CD14-positive monocyte (primary cell): ENCODE results near the gene GLS. TPM values are rescaled to one million over a fixed set of nuclear protein-coding genes. Genes with fewer than 3 reads are reported as not detected.

Source experiments
- DNase-seq, 3 donors: peaks; one replicate each; pipeline ENCODE4 v3.0.0-alpha.2; 2011 to 2022
- H2AFZ ChIP-seq: 2 replicates; pipeline ENCODE4 v1.6.0; 2012; ENCODE audit warnings: mild to moderate bottlenecking, low read depth, low read length, inconsistent platforms; ENCODE audit not compliant: insufficient read depth, poor library complexity, severe bottlenecking
- H3K27ac ChIP-seq, 2 donors: 1 replicate in 1 of 2; 2 replicates in 1 of 2; pipeline ENCODE4 v1.5.1; 2012 to 2013; ENCODE audit warnings: low read length in 2 of 2, control low read depth in 1 of 2, inconsistent platforms in 1 of 2, low read depth in 1 of 2, mild to moderate bottlenecking in 1 of 2
- H3K27me3 ChIP-seq, 2 donors: one replicate each; pipeline versions ENCODE4 v1.6.0 to v1.6.1; 2011 to 2013; ENCODE audit warnings: low read length in 2 of 2; ENCODE audit not compliant: control insufficient read depth in 2 of 2, insufficient read depth in 2 of 2
- H3K36me3 ChIP-seq, 2 donors: replicated peaks in 1 of 2; 1 replicate in 1 of 2; 2 replicates in 1 of 2; pipeline versions ENCODE4 v1.5.1 to v1.6.1; 2012 to 2013; ENCODE audit warnings: low read length in 2 of 2, control low read depth in 1 of 2, inconsistent platforms in 1 of 2, mild to moderate bottlenecking in 1 of 2; ENCODE audit not compliant: insufficient read depth in 2 of 2, control insufficient read depth in 1 of 2
- H3K4me1 ChIP-seq, 2 donors: 1 replicate in 1 of 2; 2 replicates in 1 of 2; pipeline versions ENCODE4 v1.5.1 to v1.6.1; 2012 to 2013; ENCODE audit warnings: low read length in 2 of 2, control low read depth in 1 of 2, inconsistent platforms in 1 of 2, mild to moderate bottlenecking in 1 of 2, moderate library complexity in 1 of 2; ENCODE audit not compliant: insufficient read depth in 2 of 2, control insufficient read depth in 1 of 2
- H3K4me2 ChIP-seq: replicated peaks from 2 replicates; pipeline ENCODE3; 2012; ENCODE audit warnings: low read length, moderate library complexity, mild to moderate bottlenecking; ENCODE audit not compliant: poor library complexity, severe bottlenecking; ENCODE audit errors: extremely low read depth
- H3K4me3 ChIP-seq, 3 experiments: fragments of 200-600 bp in 1 of 3; sonication (generic) in 1 of 3; replicated peaks in 1 of 3; 1 replicate in 2 of 3; 2 replicates in 1 of 3; pipeline ENCODE4 v1.5.1; 2011 to 2013; ENCODE audit warnings: low read length in 3 of 3, mild to moderate bottlenecking in 3 of 3, control low read depth in 2 of 3, low read depth in 2 of 3, inconsistent platforms in 1 of 3, moderate library complexity in 1 of 3
- H3K79me2 ChIP-seq: 2 replicates; pipeline ENCODE4 v1.6.0; 2012; ENCODE audit warnings: mild to moderate bottlenecking, control low read depth, inconsistent platforms, low read length, moderate library complexity; ENCODE audit not compliant: insufficient read depth
- H3K9ac ChIP-seq: 2 replicates; pipeline ENCODE4 v1.6.0; 2017; ENCODE audit warnings: low read length, mild to moderate bottlenecking; ENCODE audit not compliant: insufficient read depth, poor library complexity, severe bottlenecking
- H3K9me3 ChIP-seq, 2 donors: replicated peaks in 1 of 2; 1 replicate in 1 of 2; 2 replicates in 1 of 2; pipeline versions ENCODE4 v1.5.1 to v1.6.1; 2012 to 2013; ENCODE audit warnings: low read length in 2 of 2, control low read depth in 1 of 2; ENCODE audit not compliant: control insufficient read depth in 1 of 2, insufficient read depth in 1 of 2
- H4K20me1 ChIP-seq: 2 replicates; pipeline ENCODE4 v1.6.0; 2012; ENCODE audit warnings: mild to moderate bottlenecking, low read length, control low read depth, moderate library complexity; ENCODE audit not compliant: insufficient read depth
- H3K27ac Mint-ChIP-seq, 7 donors: one replicate each; pipeline ENCODE4 v1.8.0; 2020; ENCODE audit warnings: mild to moderate bottlenecking in 7 of 7, mixed read lengths in 7 of 7, moderate library complexity in 6 of 7, inconsistent platforms in 2 of 7
- H3K27me3 Mint-ChIP-seq, 3 donors: one replicate each; pipeline ENCODE4 v1.8.0; 2021 to 2022; ENCODE audit warnings: low read depth in 3 of 3, mild to moderate bottlenecking in 3 of 3, mixed read lengths in 3 of 3, moderate library complexity in 3 of 3, inconsistent platforms in 1 of 3
- H3K36me3 Mint-ChIP-seq, 2 donors: one replicate each; pipeline ENCODE4 v1.8.0; 2020; ENCODE audit warnings: mixed read lengths in 2 of 2, inconsistent platforms in 1 of 2, mild to moderate bottlenecking in 1 of 2
- H3K4me1 Mint-ChIP-seq: one replicate; pipeline ENCODE4 v1.8.0; 2020; ENCODE audit warnings: mild to moderate bottlenecking, mixed read lengths
- H3K4me3 Mint-ChIP-seq, 2 donors: one replicate each; pipeline ENCODE4 v1.8.0; 2020; ENCODE audit warnings: mild to moderate bottlenecking in 2 of 2, mixed read lengths in 2 of 2, moderate library complexity in 1 of 2
- H3K9me3 Mint-ChIP-seq, 7 donors: one replicate each; pipeline ENCODE4 v1.8.0; 2020 to 2022; ENCODE audit warnings: mixed read lengths in 7 of 7, mild to moderate bottlenecking in 6 of 7, moderate library complexity in 6 of 7, inconsistent platforms in 2 of 7
- WGBS: methylation state at CpG from one replicate; pipeline ENCODE4 v1.1.5; 2013; ENCODE audit warnings: missing lambda C conversion rate; ENCODE audit not compliant: insufficient coverage; 5-methylcytosine and 5-hydroxymethylcytosine counted together
- intact Hi-C, 2 donors: fragments of 100-400 bp; cut with micrococcal nuclease; formaldehyde crosslinking; loops; one replicate each; pipeline versions ENCODE4 v1.15.0 to v1.15.1; 2023
- polyA plus RNA-seq, 3 donors: library from polyadenylated mRNA; depleted of rRNA in 1 of 3; unstranded in 2 of 3; stranded (reverse) in 1 of 3; fragments of 300-500 nt in 2 of 3; fragments of >200 nt in 1 of 3; fragmentation: Illumina TruSeq in 2 of 3; gene quantifications; 1 replicate in 2 of 3; 2 replicates in 1 of 3; pipeline ENCODE4 v1.2.3, GENCODE V29; 2012 to 2021
- TF ChIP-seq, protein P1 (sequence below): fragments of 200-600 bp; IDR thresholded peaks from one replicate; pipeline ENCODE4 v1.8.0; 2022; ENCODE audit warnings: antibody characterized with exemption, mild to moderate bottlenecking

The GLS gene
- polyA plus RNA-seq, 3 donors, result 6.0 to 29.5 (median 9.0) TPM

DNA sequence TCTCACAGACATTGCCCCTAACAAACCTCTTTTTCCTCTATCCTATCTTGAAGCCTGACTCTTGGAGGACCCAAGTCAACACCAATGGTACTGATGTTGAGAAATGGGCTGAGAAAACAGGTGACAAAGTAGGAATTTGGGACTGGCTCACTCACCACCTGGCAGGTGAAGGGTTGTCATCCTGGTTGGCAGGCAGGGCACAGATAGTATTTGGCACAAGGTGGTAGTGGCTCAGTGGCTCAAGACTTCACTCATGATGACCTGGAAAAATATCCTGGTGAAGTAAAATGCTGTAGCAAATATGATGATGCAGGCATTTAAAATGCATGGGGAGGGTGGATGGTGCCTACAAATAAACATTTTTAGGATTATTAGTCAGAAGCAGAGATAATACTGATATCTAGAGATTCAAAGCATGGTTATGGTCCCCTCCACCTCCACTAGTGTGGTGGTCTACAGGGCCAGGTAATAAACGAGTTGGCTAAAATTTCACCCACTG, 38.0 kb upstream of the GLS start:
- H4K20me1 ChIP-seq, result no peaks in the 10 kb centered on the region
- no peaks in the 10 kb centered on the region for H3K79me2 ChIP-seq
- no peaks in the 10 kb centered on the region for H3K4me1 ChIP-seq
- TF ChIP-seq, protein P1, sequence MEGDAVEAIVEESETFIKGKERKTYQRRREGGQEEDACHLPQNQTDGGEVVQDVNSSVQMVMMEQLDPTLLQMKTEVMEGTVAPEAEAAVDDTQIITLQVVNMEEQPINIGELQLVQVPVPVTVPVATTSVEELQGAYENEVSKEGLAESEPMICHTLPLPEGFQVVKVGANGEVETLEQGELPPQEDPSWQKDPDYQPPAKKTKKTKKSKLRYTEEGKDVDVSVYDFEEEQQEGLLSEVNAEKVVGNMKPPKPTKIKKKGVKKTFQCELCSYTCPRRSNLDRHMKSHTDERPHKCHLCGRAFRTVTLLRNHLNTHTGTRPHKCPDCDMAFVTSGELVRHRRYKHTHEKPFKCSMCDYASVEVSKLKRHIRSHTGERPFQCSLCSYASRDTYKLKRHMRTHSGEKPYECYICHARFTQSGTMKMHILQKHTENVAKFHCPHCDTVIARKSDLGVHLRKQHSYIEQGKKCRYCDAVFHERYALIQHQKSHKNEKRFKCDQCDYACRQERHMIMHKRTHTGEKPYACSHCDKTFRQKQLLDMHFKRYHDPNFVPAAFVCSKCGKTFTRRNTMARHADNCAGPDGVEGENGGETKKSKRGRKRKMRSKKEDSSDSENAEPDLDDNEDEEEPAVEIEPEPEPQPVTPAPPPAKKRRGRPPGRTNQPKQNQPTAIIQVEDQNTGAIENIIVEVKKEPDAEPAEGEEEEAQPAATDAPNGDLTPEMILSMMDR, result no peak
- no peak overlapping the region for H3K9ac ChIP-seq
- DNase-seq, result no peak
- no peaks in the 10 kb centered on the region for H3K9me3 ChIP-seq
- intact Hi-C loops, result loop anchor here in 1 of 2 donors (10.0 kb wide), 1 partner anchor 112 kb away; no protein-coding TSS in a partner anchor
- H3K36me3 ChIP-seq, result no peaks in the 10 kb centered on the region
- Mint-ChIP-seq H3K4me3 (no peak overlapping the region), H3K36me3 (no peaks in the 10 kb centered on the region), H3K9me3 (no peaks in the 10 kb centered on the region), H3K27ac (no peak overlapping the region), H3K27me3 (no peaks in the 10 kb centered on the region), H3K4me1 (peaks cover 4% of the 10 kb centered on the region)
- WGBS, result no CpG with 5 or more reads among the region's 1 CpG
- H2AFZ ChIP-seq, result no peak overlapping the region
- no peak overlapping the region for H3K27ac ChIP-seq
- H3K4me2 ChIP-seq, result no peak overlapping the region
- no peak overlapping the region for H3K4me3 ChIP-seq
- no peaks in the 10 kb centered on the region for H3K27me3 ChIP-seq

DNA sequence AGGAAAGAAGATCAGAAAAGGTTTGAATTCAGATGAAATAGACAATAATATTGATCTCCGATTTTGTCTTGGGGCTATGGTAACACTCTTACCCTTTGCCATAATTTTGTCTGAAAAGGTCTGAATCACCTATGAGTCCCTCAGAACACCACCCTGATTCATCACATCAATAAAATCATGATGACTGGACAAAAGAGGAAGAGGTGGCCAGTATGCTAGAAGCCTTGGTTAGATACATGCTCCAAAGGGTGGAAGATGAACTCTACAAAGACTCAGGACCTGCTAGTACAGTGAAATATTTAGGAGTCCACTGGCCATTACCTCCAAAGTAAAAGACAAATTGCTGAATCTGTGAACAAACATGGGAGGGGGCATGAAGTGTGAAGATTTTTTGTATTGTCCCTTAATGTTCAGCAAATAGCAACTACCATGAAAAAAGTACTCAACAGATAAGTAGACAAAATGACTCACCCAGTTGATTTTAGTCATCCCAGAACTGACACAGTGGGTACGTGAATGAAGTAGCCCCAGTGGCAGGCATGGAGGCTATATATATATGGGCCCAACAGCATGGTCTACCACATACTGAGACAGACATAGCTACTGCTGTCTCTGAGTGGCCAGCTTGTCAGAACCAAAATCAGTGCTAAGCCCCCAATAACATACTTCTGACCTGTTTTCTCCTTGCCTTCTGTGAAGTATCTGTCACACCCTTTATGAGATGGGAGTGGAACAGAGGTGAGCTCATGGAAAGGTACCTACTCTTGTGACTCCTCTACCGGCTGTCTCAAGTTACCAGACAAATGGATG, 36.5 kb upstream of the GLS start:
- Histone ChIP-seq H3K27me3 (no peaks in the 10 kb centered on the region), H3K36me3 (no peaks in the 10 kb centered on the region), H3K4me3 (no peak overlapping the region), H3K27ac (no peak overlapping the region), H3K9me3 (no peaks in the 10 kb centered on the region), H3K4me2 (no peak overlapping the region), H2AFZ (no peak overlapping the region), H3K4me1 (no peaks in the 10 kb centered on the region), H3K79me2 (no peaks in the 10 kb centered on the region), H4K20me1 (no peaks in the 10 kb centered on the region), H3K9ac (no peak overlapping the region)
- Mint-ChIP-seq H3K9me3 (no peaks in the 10 kb centered on the region), H3K27me3 (no peaks in the 10 kb centered on the region), H3K4me3 (no peak overlapping the region), H3K4me1 (peaks cover 5% of the 10 kb centered on the region), H3K36me3 (no peaks in the 10 kb centered on the region), H3K27ac (no peak overlapping the region)
- WGBS, result 100% methylated on average over 1 of the region's 3 CpGs
- DNase-seq, result peak in 1 of 3 donors; percentile 42
- intact Hi-C loops, result loop anchor here in 1 of 2 donors (10.0 kb wide), 1 partner anchor 111 kb away; no protein-coding TSS in a partner anchor
- TF ChIP-seq, protein P1, result no peak
